Cardiac fibroblast (primary cell): ENCODE measurements around the gene MAD2L2.

ENCODE experiments used
- DNase-seq, 2 donors: peaks; one replicate each; pipeline versions ENCODE4 v3.0.0 to v3.0.0-alpha.2; 2010; ENCODE audit warnings: low read depth in 2 of 2
- H3K4me3 ChIP-seq, 2 donors: replicated peaks in 1 of 2; 1 replicate in 1 of 2; 2 replicates in 1 of 2; pipeline ENCODE4 v1.5.1; 2011; ENCODE audit warnings: low read depth in 2 of 2, low read length in 2 of 2, mild to moderate bottlenecking in 2 of 2, moderate library complexity in 1 of 2
- TF ChIP-seq, protein P1 (sequence below): IDR thresholded peaks from one replicate; pipeline ENCODE4 v1.5.1; 2011; ENCODE audit warnings: low read depth, mild to moderate bottlenecking, low read length, inconsistent platforms

The MAD2L2 gene

GRCh38 chr1:11634365-11635192, 46.4 kb downstream of the MAD2L2 start:
- DNase-seq = no peak
- TF ChIP-seq, protein P1, sequence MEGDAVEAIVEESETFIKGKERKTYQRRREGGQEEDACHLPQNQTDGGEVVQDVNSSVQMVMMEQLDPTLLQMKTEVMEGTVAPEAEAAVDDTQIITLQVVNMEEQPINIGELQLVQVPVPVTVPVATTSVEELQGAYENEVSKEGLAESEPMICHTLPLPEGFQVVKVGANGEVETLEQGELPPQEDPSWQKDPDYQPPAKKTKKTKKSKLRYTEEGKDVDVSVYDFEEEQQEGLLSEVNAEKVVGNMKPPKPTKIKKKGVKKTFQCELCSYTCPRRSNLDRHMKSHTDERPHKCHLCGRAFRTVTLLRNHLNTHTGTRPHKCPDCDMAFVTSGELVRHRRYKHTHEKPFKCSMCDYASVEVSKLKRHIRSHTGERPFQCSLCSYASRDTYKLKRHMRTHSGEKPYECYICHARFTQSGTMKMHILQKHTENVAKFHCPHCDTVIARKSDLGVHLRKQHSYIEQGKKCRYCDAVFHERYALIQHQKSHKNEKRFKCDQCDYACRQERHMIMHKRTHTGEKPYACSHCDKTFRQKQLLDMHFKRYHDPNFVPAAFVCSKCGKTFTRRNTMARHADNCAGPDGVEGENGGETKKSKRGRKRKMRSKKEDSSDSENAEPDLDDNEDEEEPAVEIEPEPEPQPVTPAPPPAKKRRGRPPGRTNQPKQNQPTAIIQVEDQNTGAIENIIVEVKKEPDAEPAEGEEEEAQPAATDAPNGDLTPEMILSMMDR = no peak
- no peak overlapping the region for H3K4me3 ChIP-seq

- DNase-seq = no peak
- no peak overlapping the region for H3K4me3 ChIP-seq
- TF ChIP-seq, protein P1 = no peak
Measured at GRCh38 chr1:11629184-11630016, 51.5 kb downstream of the MAD2L2 start.

- DNase-seq = no peak
- TF ChIP-seq, protein P1 = no peak
- H3K4me3 ChIP-seq = no peak overlapping the region
Measured at GRCh38 chr1:11628767-11629166, 52.2 kb downstream of the MAD2L2 start.

- no peak overlapping the region for H3K4me3 ChIP-seq
- DNase-seq = no peak
- TF ChIP-seq, protein P1 = no peak
Measured at GRCh38 chr1:11626551-11626950, 54.4 kb downstream of the MAD2L2 start.
